HG03095 (cell line): ENCODE results near the gene SEMA5B.

Experiments
- ATAC-seq: cut with Tn5 transposase; IDR thresholded peaks from one replicate; pipeline ENCODE4 v1.9.1; 2021; ENCODE audit warnings: moderate library complexity; ENCODE audit not compliant: unreplicated experiment

SEMA5B gene

DNA sequence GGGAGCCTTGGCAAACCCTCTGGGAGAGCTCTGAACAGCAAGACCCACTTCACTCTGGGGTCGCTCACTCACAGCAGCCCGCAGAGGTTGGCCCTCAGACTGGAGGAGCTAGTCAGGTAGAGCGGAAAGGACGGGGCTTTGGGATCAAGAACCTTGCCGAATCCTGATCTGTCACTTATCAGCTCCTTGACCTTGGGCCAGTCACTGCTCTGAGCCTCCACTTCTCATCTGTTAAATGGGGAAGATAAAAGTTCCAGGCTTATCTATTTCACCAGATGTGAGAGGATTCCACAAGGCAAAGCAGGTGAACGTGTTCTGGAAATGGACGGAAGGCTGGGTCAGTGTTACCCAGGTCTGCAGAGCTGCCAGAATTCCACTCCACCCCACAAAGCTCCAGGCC is 29.4 kb downstream of the SEMA5B start:
- no peak for ATAC-seq

DNA sequence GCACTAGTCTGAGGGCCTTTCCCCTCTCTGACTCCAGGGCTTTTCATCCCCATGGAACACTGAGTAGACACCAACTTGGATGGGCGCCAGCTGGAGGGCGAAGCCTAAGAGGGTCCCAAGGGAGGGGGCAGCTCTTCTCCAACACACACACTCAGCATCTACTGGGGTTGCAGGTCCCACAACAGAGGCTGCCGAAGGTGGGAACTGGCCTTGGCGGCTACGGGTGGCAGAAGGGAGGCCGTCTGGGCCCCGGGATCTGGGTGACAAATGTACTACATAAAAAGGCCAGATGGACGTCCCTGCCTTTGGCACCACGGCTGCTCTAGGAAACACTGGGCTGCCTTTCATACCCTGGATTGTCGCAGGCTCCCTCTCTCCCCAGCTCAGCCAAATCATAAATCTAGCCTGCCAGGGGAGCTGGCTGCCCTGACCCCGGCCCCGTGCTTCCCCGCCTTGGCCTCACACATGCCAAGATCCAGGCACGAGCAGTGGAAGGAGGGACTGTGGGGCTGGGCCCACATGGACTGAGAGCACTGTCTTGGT is 31.5 kb downstream of the SEMA5B start:
- no peak for ATAC-seq

DNA sequence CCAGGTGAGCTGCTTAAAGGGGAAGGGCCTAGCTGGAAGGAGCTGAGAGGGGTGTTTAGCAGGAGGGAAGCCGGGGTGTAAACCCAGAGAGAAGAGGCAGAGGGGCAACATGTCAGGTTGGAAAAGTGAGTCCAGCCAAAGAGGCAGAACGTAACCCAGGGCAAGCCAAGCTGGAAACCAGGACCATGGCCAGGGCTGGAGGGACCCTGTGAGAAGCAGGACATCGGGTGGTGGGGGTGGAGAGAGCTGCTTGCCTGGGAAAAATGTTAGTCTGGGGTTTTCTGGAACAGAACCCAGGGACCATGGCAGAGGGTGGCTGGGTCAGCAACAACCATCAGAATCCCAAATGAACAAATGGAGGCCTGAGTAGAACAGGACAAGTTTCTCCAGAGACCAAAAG is 32.6 kb downstream of the SEMA5B start:
- ATAC-seq = no peak

DNA sequence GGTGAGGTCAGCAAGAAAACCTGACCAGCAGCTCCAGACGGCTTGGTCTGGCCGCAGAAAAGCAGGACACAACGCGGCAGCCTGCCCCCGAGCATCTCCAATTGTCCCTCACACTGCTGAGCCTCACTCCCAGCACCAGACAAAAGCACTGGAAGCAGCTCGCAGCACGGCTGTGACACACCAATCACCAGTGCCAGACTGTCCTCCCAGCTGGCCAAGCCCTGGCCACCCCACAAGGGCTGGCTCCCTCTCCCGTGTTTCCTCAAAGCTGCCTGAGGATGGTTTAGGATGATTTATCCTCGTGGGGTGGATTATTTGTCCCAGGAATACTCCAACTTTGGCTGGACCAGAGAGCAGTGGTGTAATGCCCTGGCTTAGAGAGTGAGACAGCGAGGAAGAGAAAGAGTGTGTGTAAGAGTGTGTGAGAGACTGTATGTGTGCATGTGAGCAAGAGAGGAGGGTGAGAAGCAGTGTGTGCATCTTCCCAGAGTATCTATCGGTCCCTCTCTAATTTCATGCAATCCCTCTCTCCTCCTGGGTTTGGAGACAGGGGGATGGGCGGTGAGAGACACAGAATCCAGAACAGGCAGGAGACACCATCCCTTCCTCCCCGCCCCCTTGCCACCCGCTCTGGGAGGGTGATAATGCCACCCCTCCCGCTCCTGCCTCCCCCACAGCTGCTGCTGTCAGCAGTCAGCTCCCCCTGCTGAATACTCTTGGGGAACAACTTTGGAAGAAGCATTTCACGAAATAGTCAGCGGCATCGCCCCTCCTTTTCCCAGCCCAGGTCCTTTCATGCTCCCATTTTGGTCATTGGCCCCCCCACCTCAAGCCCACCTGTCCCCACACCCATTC is 34.2 kb downstream of the SEMA5B start:
- no peak for ATAC-seq

DNA sequence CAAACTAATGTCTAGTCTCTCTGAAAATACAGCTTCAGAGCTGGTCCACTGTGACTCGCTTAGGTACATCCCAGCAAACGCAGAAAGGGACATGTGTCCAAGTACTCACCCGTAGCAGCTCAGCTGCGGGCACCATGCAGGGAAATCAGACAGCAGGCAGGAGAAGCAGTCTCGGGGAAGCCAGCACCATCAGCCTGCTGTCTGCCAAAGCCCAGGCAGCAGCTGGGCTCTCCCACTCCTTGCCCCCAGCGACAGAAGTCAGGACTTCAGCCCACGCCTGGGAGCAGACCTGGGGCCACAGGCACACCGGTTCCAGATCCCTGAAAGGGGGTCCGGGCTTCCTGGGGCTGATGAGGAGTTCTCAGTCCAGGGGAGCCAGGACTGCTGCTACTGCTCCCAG is 34.9 kb downstream of the SEMA5B start:
- no peak for ATAC-seq

DNA sequence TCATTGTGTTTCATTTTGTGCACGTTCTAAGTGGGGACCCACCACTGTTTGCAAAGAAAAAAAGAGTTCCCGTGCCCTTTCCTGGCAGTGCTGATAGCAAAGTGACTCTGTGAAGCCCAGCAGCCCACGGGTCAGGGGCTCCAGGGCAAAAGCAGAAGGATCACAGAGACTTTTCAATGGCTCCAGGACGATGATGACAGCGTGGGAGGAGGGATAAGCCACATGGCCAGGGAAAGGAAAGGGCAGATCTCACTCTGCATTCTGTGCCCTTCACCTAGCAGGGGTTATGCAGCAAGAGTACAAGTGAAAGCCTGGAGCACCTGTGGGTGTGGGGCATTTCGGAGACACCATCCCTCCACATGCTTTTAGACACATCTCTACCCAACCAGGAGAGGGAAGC is 35.4 kb downstream of the SEMA5B start:
- no peak for ATAC-seq

DNA sequence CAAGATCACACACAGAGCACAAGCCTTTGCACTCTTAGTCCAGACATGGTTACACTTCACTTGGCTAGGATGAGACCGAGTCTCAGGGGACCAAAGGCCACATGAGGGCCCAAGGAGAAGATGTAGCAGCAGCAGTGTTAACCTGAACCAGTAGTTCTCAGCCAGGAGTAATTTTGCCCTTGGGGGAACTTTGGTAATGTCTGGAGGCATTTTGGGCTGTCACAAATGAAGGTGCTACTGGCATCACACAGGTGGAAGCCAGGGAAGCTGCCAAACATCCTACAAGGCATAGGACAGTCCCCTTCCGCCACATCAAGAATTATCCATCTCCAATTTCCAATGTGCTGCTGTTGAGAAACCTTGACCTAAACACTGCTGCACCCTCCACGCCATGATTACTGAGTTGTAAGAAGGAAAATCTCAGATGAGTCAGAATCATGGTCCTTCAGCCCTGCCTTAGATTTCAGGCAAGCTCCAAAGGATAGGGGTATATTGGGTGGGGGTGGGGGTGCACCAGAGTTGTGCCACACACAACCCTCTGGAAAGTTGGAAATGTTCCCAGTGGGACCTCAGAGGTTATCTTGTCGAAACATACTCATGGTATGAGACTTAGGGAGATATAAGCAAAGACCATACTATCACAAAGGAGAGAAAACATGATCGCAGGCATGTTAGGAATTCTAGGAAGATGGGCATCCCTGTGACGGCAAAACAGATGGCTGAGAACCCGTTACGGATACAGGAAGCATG is 36.2 kb downstream of the SEMA5B start:
- no peak for ATAC-seq

DNA sequence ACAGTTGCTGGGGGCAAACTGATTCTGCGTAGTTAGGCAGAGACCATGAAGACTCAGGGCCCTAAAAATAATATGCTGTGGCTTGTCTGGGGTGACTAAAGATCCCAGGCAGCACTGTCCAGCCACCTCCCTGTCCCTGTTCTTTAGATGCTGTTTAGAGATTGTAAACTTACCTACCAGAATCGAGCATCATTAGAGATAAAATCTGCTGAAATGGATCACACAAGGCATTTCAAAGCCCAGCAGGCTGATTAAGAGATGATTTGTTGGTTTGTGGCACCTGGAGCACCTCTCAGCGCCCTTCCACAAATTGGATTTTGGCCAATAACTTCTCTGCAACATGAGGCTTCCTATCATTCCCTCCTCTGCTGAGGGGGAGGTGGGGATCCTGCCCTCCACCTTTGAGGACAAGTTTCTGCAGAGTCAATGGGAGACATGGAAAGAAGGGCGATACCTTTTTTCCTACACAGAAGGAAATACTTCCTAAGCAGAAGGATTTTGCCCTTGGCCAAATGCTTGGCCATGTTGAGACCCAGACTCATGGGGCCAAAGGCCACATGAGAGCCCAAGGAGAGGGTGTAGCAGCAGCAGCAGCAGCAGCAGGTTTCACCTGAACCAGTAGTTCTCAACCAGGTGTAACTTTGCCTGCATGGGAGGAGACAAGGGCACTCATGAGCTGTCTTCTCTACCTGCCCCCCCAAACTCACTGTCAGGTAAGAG is 37.5 kb downstream of the SEMA5B start:
- ATAC-seq = no peak

DNA sequence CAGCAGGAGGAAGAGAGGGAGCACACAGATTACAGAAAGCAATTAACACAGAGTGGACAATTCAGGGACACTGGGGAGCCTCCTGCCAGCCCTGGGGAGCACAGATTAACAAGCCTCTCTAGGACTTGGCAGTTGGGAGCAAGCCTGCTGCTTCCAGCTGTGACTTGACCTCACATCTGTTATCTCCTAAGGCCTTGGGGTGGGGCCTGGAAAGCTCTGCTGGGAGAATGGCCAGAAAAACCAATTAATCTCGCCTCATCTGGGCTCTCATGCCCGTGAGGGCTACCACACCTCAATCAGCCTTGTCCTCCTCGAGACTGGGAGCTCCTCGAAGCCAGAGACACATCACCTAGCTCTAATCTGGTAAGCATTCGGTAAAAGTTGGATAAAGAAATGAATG is 39.1 kb downstream of the SEMA5B start:
- ATAC-seq = no peak

DNA sequence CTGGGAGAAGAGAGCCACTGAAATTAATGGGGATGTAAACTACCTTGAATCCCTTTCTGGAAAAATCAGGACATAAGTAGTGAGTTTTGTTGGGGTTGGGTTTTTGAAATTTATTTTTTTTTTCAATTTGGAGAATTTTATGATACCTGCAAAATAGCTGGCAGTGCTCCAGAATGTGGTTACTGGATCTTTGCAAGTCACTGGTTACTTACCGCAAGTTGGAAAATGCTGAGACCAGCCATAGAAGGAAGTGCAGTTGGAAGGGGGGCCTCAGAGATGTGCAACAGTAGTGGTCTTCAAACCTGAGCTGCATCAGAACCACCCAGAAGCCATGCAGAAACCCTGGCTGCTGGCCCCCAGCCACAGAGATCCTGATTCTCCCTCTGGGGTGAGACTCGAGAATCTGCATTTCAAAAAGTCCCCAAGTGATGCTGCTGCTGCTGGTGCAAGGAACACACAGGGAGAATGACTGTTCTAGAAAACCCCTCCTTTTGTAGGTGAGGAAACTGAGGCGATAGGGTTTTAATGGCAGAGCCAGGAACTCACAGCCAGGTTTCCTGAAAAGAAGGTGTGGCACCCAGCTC is 39.7 kb downstream of the SEMA5B start:
- no peak for ATAC-seq

DNA sequence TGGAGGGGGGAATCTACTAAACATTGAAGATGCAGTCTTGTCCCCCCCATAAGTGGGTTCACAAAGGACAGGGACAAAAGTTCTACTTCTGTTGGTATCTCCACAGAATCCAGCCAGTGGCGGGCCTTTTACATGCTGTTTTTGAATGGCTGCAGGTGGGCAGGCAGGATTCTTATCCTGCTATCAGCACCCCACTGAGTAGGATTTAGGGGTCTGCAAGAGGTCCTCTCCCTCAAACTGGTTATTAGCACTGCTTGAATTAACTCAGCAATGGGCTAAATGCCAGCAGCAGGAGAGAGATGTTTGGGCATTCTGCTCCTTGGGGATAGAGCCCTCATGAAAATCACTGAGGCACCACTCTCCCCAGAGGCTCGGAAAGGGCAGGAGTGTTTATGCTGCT is 40.3 kb downstream of the SEMA5B start:
- no peak for ATAC-seq

DNA sequence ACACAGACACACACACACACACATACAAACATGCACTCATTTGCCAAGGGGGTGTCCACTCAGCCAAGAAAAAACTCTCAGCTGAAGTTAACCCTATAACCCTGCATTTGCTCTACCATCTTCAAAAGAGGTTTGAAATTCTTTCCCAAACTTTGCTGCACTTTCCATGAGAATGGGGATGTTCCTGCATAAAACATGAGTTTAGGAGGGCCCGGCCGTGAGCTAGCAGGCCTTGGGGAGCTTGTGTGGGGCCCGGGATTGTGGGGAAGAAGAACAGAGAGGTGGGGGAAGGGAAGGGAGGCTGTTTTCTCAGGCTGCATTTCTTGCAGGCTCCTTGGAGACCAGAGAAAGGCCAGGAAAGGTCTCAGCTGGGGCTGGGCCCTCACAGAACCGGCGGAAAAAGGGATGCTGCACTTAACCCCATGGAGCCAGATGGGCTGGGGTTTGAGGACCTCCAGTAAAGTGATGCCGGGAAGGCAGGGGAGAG is 40.8 kb downstream of the SEMA5B start:
- ATAC-seq = no peak

DNA sequence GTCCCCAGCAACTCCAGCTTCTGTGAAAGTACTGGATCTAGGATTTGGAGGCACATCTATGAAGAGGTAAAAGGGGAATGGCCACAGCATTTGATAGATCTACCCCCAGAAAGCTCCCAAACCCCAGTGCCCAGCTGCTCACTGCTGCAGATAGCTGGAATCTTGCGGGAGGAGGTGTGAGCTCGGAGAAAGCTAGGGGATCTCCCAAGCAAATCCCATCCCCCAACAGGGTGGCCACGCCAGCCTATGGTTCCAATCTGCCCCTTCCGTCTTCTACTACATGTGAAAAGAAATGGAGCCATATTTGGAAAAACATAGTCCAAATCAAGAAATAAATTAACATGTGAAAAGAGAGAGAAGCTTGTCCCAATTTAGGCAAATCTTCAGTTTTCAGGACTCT is 42.0 kb downstream of the SEMA5B start:
- ATAC-seq = no peak

DNA sequence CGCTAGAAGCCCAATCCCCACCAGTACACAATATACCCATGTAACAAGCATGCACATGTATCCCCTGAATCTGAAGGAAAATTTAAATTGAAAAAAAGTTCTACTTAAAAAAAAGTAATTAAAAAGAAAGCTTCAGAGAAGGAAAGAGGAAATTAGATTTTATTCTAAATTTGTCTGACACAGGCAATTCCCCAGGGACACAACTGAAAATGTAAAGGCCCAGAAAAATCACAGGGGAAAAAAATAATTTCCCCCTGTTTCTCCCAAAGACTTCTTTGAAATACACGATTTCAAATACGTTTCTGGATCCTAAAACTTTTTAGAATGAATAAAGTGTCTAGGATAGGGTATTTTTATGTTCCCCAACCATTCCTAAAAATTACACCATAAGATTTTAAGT is 42.9 kb downstream of the SEMA5B start:
- no peak for ATAC-seq

DNA sequence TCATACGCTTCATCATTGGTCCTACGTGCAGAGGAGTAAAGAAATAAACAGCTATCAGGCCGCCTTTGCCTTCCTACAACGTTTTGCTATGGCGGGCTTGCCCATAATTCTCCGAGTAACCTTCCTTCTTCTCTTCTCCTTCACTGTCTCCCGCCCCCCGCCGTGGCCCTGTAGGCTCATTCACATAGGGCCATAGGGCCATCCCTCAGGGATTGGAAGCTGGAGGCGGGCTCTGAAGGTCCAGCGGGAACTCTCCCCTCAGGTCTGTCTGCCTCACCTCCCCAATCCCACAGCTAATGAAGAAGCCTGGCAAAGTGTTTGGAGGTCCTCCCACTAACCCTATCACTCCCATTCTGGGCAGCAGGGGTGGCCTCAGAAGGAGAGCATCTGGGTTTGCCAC is 43.6 kb downstream of the SEMA5B start:
- ATAC-seq = no peak

DNA sequence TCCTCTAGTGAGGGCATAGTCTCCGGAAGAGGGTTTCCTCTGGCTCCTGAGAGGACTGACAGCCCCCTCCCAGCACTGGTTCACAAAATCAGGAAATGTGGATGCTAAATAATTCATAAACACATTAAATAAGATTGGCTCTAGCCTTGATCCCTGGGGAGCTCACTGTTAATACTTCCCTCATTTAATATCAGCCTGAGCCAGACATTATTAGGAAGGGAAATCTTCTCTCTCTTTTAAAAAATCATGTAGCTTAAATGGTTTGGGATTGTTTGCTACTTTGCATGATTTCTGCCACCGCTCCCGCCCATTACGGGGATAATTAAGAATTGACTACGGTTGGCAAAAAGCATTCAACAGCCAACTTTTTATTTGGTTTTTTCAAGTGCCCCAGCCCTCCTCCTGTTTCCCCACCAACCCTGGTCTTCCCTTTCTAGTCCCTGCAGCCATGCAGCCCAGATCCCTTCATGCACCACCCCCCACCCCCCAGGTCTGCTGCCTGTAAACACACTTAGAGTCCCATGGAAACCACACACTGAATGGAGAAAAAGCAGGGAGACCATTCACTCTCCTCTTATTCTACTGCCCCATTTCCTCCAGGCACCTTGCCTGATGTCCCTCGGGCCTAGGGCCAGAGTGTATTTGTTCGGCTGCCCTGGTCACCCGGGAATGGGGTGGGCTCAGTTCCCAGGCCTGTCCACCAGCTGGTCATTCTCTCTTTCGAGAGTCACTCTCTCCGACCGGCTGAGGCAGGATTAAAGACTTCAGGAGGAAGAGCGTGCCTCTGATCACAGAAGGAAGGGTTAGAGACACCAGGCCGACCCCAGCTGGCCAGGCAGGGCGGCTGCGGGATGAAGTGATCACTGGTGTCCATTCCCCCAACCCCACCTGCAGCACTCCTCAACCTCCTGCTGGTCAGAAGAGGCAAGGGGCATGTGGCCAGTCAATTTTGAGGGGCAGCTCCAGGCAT is 45.1 kb downstream of the SEMA5B start:
- ATAC-seq = no peak

DNA sequence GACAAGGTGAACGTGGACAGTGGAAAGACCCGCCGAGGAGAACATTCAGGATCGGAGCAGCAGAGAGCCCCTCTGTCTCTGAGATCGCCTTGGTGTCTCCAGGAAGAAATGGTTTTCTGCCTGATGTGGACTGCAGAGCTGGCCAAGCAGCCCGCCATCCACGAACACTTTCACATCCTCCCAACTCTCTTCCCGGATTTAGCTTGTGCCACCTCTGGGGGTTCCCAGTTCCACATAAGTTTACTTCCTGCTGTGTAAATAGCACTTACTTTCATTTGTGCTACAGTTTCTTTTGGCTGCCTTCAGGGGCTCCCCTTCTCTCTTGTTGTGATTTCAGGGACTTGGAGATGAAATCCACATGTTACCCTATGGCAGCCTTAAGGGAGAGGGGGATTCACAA is 48.4 kb downstream of the SEMA5B start:
- ATAC-seq = no peak

DNA sequence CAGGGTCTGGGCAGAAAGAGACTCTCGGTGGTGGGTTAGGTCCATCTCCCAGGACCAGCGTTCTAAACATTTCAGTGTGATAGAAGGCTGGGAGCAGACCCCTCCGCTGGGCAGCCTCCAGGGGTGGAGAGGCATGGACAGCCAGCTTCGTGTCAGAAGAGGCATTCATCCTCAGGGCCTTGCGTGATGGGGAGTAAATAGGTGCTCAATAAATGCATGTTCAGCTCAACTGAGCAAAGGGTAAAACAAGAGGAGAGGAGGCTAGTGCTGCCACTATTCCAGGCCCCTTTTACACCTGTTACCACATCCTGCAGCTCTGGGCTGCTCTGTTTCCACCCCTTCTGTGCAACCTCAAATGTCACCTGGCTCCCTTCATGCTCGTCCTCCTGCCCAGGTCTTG is 49.0 kb downstream of the SEMA5B start:
- ATAC-seq = no peak

DNA sequence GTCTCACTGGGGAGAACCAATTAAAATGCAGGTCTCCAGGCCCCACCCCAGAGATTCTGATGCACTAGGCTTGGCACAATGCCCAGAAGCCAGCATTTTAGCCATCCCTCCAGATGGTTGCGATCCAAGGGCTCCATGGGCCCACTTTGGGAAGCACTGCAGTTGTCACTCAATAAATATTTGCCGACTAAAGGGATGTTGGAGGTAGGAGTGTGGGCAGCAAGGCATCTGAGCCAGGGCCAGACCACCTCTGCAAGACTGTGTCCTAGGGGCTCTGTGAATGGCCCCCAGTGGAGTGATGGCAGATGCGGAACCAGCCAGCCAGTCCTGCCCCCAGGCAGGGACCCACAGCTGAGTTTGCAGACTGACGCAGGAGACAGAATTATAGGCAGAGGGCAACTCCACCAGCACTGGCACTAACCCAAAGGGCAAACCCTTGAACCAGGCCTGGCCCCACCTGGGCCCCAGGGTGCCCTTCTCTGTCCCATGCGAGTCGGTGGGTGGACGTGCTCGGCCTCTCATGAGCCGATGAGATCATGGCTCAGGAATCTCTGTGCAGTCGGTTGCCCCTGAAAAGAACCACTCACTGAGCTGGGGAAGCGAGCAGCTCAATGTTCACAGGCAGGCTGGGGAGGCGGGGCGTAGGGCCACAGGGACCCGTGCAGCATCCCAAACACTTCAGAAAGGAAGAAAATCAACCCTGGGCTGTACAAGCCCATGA is 49.7 kb downstream of the SEMA5B start:
- no peak for ATAC-seq
